ENCODE measurements around the gene COG2. TPM values are rescaled to one million over a fixed set of nuclear protein-coding genes. Genes with fewer than 3 reads are reported as not detected.

The COG2 gene
- total and polyA plus RNA-seq, 2 experiments from 2014 or later, result 14.6 to 16.4 TPM

DNA sequence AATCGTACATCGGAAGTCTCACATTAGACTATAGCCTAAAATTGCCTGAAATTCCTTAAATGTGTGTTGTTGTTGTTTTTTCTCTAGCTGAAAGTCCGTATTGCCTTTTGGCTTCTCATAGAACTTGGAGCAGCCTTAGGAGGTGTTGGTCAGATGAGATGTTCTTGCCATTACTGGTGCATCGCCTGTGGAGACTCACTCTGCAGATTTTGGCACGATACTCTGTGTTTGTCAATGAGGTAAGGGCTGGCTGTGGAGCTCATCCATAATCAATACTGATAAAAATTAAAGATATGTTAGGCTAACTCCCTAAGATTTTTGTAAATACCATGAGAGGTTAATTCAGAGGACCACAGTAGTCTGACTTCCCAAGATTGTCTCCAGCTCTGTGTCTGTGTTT, 42.7 kb downstream of the COG2 start:
- Histone ChIP-seq H3K27ac (no peak overlapping the region), H3K4me1 (ENCODE audit: insufficient read depth) (peaks cover 20% of the 10 kb centered on the region), H3K4me3 (no peak overlapping the region), H3F3A (ENCODE audit: insufficient read depth) (peaks cover 13% of the 10 kb centered on the region), H3K36me3 (ENCODE audit: low read depth) (peaks cover 38% of the 10 kb centered on the region), H2AFZ (no peak overlapping the region), H3K9me2 (ENCODE audit: insufficient read depth) (no peaks in the 10 kb centered on the region), H3K9me3 (ENCODE audit: low read depth) (no peaks in the 10 kb centered on the region), H3K79me2 (ENCODE audit: insufficient read depth) (no peaks in the 10 kb centered on the region), H3K4me2 (ENCODE audit: unreplicated experiment) (no peak overlapping the region), H3K9ac (no peak overlapping the region), H4K20me1 (ENCODE audit: insufficient read depth) (no peaks in the 10 kb centered on the region), H3K27me3 (replicated peaks; ENCODE audit: insufficient read depth) (no peaks in the 10 kb centered on the region)
- no peak for DNase-seq
- TF ChIP-seq EZH2phosphoT487 (IDR thresholded peaks at IDR 0.05; ENCODE audit: insufficient read depth, low read depth) (no peak), EZH2 (IDR thresholded peaks at IDR 0.05; ENCODE audit: insufficient read depth, poor library complexity, severe bottlenecking) (no peak)
- in situ Hi-C loops (cut with MboI), result no loop called here
- 97 to 98% methylated on average over 5 of the region's 5 CpGs for WGBS, 2 experiments (ENCODE audit: low coverage in 1 of 2, low lambda C conversion rate in 2 of 2, missing lambda C conversion rate in 2 of 2)

DNA sequence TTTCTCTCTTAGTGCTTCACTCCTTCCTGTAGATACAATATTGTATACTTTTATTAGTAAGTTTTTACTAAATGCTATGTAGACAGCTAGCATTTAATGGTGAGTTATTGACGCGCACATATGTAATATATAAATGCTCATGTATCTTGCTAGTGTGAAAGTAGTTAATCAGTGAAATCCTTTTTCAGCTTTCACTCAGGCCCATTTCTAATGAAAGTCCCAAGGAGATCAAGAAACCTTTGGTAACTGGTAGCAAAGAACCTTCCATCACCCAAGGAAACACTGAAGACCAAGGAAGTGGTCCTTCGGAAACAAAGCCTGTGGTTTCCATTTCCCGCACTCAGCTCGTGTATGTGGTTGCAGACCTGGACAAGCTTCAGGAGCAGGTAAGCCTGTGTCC, 44.5 kb downstream of the COG2 start:
- WGBS, 2 experiments (ENCODE audit: low coverage in 1 of 2, low lambda C conversion rate in 2 of 2, missing lambda C conversion rate in 2 of 2), result 83 to 84% methylated on average over 5 of the region's 5 CpGs
- peaks cover 47% of the 10 kb centered on the region for H3K36me3 ChIP-seq (ENCODE audit: low read depth)

DNA sequence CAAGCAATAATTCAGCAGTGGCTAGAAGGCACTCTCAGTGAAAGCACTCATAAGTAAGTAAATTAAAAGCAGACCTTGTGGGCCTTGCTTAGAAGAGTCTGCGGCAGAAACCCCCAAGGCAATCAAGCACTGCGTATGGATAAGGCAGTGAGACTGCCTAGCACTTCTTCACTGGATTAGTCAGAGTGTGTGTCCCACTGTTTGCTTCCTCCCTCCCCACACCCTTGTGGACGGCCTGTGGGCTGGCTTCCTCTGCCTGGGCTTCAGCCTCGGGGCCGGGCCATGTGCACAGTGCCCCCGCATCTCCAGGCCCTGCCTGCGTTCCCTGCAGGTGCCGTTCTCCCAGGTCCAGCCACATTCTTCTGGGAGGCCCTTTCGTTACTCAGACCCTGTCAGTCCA, 47.8 kb downstream of the COG2 start:
- Histone ChIP-seq H3K27me3 (replicated peaks; ENCODE audit: insufficient read depth) (no peaks in the 10 kb centered on the region), H3K4me3 (no peak overlapping the region), H3K36me3 (ENCODE audit: low read depth) (peaks cover 36% of the 10 kb centered on the region), H3K4me2 (ENCODE audit: unreplicated experiment) (no peak overlapping the region), H2AFZ (no peak overlapping the region), H3K79me2 (ENCODE audit: insufficient read depth) (no peaks in the 10 kb centered on the region), H3K9ac (no peak overlapping the region), H3F3A (ENCODE audit: insufficient read depth) (no peaks in the 10 kb centered on the region), H4K20me1 (ENCODE audit: insufficient read depth) (no peaks in the 10 kb centered on the region), H3K4me1 (ENCODE audit: insufficient read depth) (no peaks in the 10 kb centered on the region), H3K9me2 (ENCODE audit: insufficient read depth) (no peaks in the 10 kb centered on the region), H3K9me3 (ENCODE audit: low read depth) (no peaks in the 10 kb centered on the region), H3K27ac (no peak overlapping the region)
- DNase-seq, result no peak
- WGBS, 2 experiments (ENCODE audit: low coverage in 1 of 2, low lambda C conversion rate in 2 of 2, missing lambda C conversion rate in 2 of 2), result 87 to 94% methylated on average over 9 of the region's 9 CpGs
- TF ChIP-seq EZH2phosphoT487 (IDR thresholded peaks at IDR 0.05; ENCODE audit: insufficient read depth, low read depth), result no peak
- in situ Hi-C loops (cut with MboI), result no loop called here

More for the DNA sequence above, 44.5 kb downstream of the COG2 start:
- no peak overlapping the region for H3K4me2 ChIP-seq (ENCODE audit: unreplicated experiment)
- peaks cover 14% of the 10 kb centered on the region for H3K4me1 ChIP-seq (ENCODE audit: insufficient read depth)
- H3K27me3 ChIP-seq (replicated peaks; ENCODE audit: insufficient read depth), result no peaks in the 10 kb centered on the region
- H3K4me3 ChIP-seq, result no peak overlapping the region
- no peak overlapping the region for H2AFZ ChIP-seq
- no peaks in the 10 kb centered on the region for H4K20me1 ChIP-seq (ENCODE audit: insufficient read depth)
- H3K9ac ChIP-seq, result no peak overlapping the region
- DNase-seq, result no peak
- H3K27ac ChIP-seq, result no peak overlapping the region
- no peaks in the 10 kb centered on the region for H3K79me2 ChIP-seq (ENCODE audit: insufficient read depth)
- in situ Hi-C loops (cut with MboI), result no loop called here
- TF ChIP-seq EZH2phosphoT487 (IDR thresholded peaks at IDR 0.05; ENCODE audit: insufficient read depth, low read depth) (no peak), EZH2 (IDR thresholded peaks at IDR 0.05; ENCODE audit: insufficient read depth, poor library complexity, severe bottlenecking) (no peak)
- H3K9me3 ChIP-seq (ENCODE audit: low read depth), result no peaks in the 10 kb centered on the region
- no peaks in the 10 kb centered on the region for H3K9me2 ChIP-seq (ENCODE audit: insufficient read depth)
- peaks cover 12% of the 10 kb centered on the region; the same call in 1 of the 2 replicates for H3F3A ChIP-seq (ENCODE audit: insufficient read depth)

DNA sequence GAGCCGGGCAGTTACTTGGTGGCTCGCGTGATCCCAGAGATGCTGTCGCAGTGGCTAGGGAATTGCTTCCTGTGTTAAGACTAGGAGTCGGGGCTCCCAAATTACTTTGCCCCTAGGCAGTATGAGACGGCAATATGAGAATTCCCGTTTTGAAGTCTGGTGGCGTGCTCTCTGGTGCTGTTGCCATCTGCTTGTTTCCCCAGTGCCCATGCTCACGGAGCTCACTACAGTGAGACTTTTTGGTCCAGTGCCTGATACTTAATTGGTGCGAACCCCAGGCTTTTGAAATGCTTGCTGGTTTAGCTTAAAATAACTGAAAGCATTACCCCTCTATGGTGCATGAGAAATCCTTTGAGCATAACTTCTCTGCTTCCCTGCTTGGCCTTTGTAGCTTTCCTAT, 49.3 kb downstream of the COG2 start:
- H3K79me2 ChIP-seq (ENCODE audit: insufficient read depth), result no peaks in the 10 kb centered on the region

DNA sequence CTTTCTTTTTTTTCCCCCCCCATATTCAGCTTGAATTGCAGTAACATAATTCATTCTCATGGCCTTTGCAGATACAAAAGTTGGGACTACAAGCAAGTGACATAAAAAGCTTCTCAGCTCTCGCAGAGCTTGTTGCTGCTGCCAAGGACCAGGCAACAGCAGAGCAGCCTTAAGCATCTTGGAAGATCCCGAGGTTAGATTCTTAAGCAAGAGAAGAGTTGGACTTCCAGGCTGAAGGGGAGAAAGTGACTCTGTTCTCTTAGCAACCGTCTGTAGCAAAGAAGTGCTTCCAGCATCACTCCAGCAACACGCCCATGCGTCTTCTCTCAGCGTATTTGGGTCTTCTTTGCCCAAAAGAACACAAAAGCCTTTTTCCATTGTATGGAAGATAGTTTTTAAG, 50.9 kb downstream of the COG2 start:
- Histone ChIP-seq H3K4me3 (no peak overlapping the region), H3K4me1 (ENCODE audit: insufficient read depth) (no peaks in the 10 kb centered on the region), H3K79me2 (ENCODE audit: insufficient read depth) (no peaks in the 10 kb centered on the region), H3K9ac (no peak overlapping the region), H4K20me1 (ENCODE audit: insufficient read depth) (no peaks in the 10 kb centered on the region), H3K4me2 (ENCODE audit: unreplicated experiment) (no peak overlapping the region), H3K36me3 (ENCODE audit: low read depth) (peaks cover 11% of the 10 kb centered on the region), H3K9me2 (ENCODE audit: insufficient read depth) (no peaks in the 10 kb centered on the region), H3F3A (ENCODE audit: insufficient read depth) (no peaks in the 10 kb centered on the region), H3K27me3 (replicated peaks; ENCODE audit: insufficient read depth) (no peaks in the 10 kb centered on the region), H3K27ac (no peak overlapping the region), H3K9me3 (ENCODE audit: low read depth) (no peaks in the 10 kb centered on the region), H2AFZ (no peak overlapping the region)
- DNase-seq, result no peak
- in situ Hi-C loops (cut with MboI), result no loop called here
- no peak for TF ChIP-seq EZH2 (IDR thresholded peaks at IDR 0.05; ENCODE audit: insufficient read depth, poor library complexity, severe bottlenecking)
- no peak for TF ChIP-seq EZH2phosphoT487 (IDR thresholded peaks at IDR 0.05; ENCODE audit: insufficient read depth, low read depth)
- WGBS, 2 experiments (ENCODE audit: low coverage in 1 of 2, low lambda C conversion rate in 2 of 2, missing lambda C conversion rate in 2 of 2), result 90 to 92% methylated on average over 6 of the region's 6 CpGs

More for the DNA sequence above, 49.3 kb downstream of the COG2 start:
- no peaks in the 10 kb centered on the region for H3K9me3 ChIP-seq (ENCODE audit: low read depth)
- TF ChIP-seq EZH2 (IDR thresholded peaks at IDR 0.05; ENCODE audit: insufficient read depth, poor library complexity, severe bottlenecking), result no peak
- no peak for TF ChIP-seq EZH2phosphoT487 (IDR thresholded peaks at IDR 0.05; ENCODE audit: insufficient read depth, low read depth)
- H3K9me2 ChIP-seq (ENCODE audit: insufficient read depth), result no peaks in the 10 kb centered on the region
- no peak for DNase-seq
- H3K27ac ChIP-seq, result no peak overlapping the region
- no peaks in the 10 kb centered on the region for H3K27me3 ChIP-seq (replicated peaks; ENCODE audit: insufficient read depth)
- in situ Hi-C loops (cut with MboI), result no loop called here
- H3K4me2 ChIP-seq (ENCODE audit: unreplicated experiment), result no peak overlapping the region
- H3K4me3 ChIP-seq, result no peak overlapping the region
- 92 to 95% methylated on average over 10 of the region's 10 CpGs for WGBS, 2 experiments (ENCODE audit: low coverage in 1 of 2, low lambda C conversion rate in 2 of 2, missing lambda C conversion rate in 2 of 2)
- H3F3A ChIP-seq (ENCODE audit: insufficient read depth), result no peaks in the 10 kb centered on the region
- H2AFZ ChIP-seq, result no peak overlapping the region
- H4K20me1 ChIP-seq (ENCODE audit: insufficient read depth), result no peaks in the 10 kb centered on the region
- H3K4me1 ChIP-seq (ENCODE audit: insufficient read depth), result no peaks in the 10 kb centered on the region
- H3K36me3 ChIP-seq (ENCODE audit: low read depth), result peaks cover 27% of the 10 kb centered on the region
- no peak overlapping the region for H3K9ac ChIP-seq

Measured in GM23248 (cell line).